Smooth muscle cell (in vitro differentiated cells): Measurements from ENCODE around the gene FAM169A. TPM values are rescaled to one million over a fixed set of nuclear protein-coding genes. Genes with fewer than 3 reads are reported as not detected.

Experiments used
- DNase-seq: peaks from one replicate; lab custom pipeline; 2025; ENCODE audit not compliant: unreplicated experiment; lab: John Stamatoyannopoulos, UW
- H2AFZ ChIP-seq: fragments of 200-600 bp; sonication (generic); 2 replicates; pipeline ENCODE4 v1.6.0; 2016; ENCODE audit warnings: antibody characterized with exemption, low read depth, mild to moderate bottlenecking
- H3F3A ChIP-seq: fragments of 200-600 bp; sonication (generic); 2 replicates; pipeline ENCODE4 v1.6.0; 2017; ENCODE audit warnings: antibody characterized with exemption, low read depth
- H3K27ac ChIP-seq: fragments of 200-600 bp; sonication (generic); 2 replicates; pipeline ENCODE4 v1.5.1; 2016; ENCODE audit warnings: low read depth, mild to moderate bottlenecking
- H3K27me3 ChIP-seq: fragments of 200-600 bp; sonication (generic); 2 replicates; pipeline ENCODE4 v1.6.1; 2016; ENCODE audit warnings: low read depth, mild to moderate bottlenecking
- H3K36me3 ChIP-seq: fragments of 200-600 bp; sonication (generic); 2 replicates; pipeline ENCODE4 v1.5.1; 2016; ENCODE audit warnings: low read depth
- H3K4me1 ChIP-seq: fragments of 200-600 bp; sonication (generic); 2 replicates; pipeline ENCODE4 v1.5.1; 2016; ENCODE audit warnings: low read depth
- H3K4me2 ChIP-seq: fragments of 200-600 bp; sonication (generic); 2 replicates; pipeline ENCODE4 v1.6.0; 2016; ENCODE audit warnings: mild to moderate bottlenecking
- H3K4me3 ChIP-seq: fragments of 200-600 bp; sonication (generic); 2 replicates; pipeline ENCODE4 v1.5.1; 2016; ENCODE audit warnings: mild to moderate bottlenecking
- H3K79me2 ChIP-seq: fragments of 200-600 bp; sonication (generic); 2 replicates; pipeline ENCODE4 v1.6.0; 2016; ENCODE audit warnings: low read depth, mild to moderate bottlenecking
- H3K9ac ChIP-seq: fragments of 200-600 bp; sonication (generic); 2 replicates; pipeline ENCODE4 v1.6.0; 2016; ENCODE audit warnings: low read depth
- H3K9me3 ChIP-seq: fragments of 200-600 bp; sonication (generic); replicated peaks from 2 replicates; pipeline ENCODE4 v1.5.1; 2016; ENCODE audit warnings: low read depth
- H4K20me1 ChIP-seq: fragments of 200-600 bp; sonication (generic); 2 replicates; pipeline ENCODE4 v1.6.0; 2016; ENCODE audit warnings: low read depth
- WGBS: methylation state at CpG from one replicate; pipeline ENCODE4 v1.1.7; 2016; ENCODE audit warnings: low lambda C conversion rate; 5-methylcytosine and 5-hydroxymethylcytosine counted together
- polyA plus RNA-seq: library from polyadenylated mRNA; unstranded; fragments of >200 nt; fragmentation: Nextera tagmentation; extraction: Ambion mirVana; gene quantifications from 2 replicates; pipeline ENCODE4 v1.2.1, GENCODE V29; 2016
- total RNA-seq: library from RNA; depleted of rRNA; stranded (reverse); fragments of >200 nt; gene quantifications from 2 replicates; pipeline ENCODE4 v1.2.3, GENCODE V29; 2014
- TF ChIP-seq, protein P1 (sequence below): fragments of 200-600 bp; sonication (generic); IDR thresholded peaks from 2 replicates; pipeline ENCODE4 v1.5.1; 2017; ENCODE audit warnings: borderline replicate concordance, mild to moderate bottlenecking, antibody characterized with exemption; ENCODE audit not compliant: insufficient read depth, poor library complexity, severe bottlenecking

FAM169A gene
- total and polyA plus RNA-seq, 2 experiments from 2014 or later, result 0.70 to 4.0 TPM

DNA sequence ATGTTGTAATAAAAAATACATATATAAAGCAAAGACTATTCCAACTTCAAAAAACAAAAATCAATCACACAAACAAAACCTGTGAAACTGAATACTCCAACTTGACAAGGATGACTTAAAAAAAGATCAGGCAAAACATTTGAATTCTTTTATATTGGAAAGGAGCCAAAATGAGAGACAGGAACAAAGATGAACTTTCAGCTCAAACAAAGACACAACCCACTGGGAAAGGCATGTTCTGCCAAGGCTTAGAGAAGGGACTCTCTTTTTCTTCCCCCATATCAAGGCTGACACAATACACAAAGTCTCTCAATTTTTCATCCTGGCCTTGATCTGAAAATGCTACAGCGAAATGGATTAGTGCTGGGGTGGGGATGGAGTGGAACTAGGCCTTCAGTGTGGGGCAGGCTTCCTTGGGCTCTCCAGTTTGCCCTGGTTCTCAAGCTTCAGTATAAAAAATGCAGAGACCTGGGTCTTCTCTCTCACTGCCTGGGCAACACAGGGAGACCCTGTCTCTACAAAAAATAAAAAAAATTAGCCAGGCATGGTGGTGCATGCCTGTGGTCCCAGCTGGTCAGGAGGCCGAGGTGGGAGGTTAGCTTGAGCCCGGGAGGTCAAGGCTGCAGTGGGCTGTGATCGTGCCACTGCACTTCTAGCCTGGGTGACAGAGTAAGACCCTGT, 11.6 kb upstream of the FAM169A start:
- no peaks in the 10 kb centered on the region for H3K36me3 ChIP-seq
- H2AFZ ChIP-seq, result no peak overlapping the region
- H3K4me3 ChIP-seq, result no peak overlapping the region
- H3K4me2 ChIP-seq, result no peak overlapping the region
- DNase-seq, result no peak
- no peaks in the 10 kb centered on the region for H3K9me3 ChIP-seq
- H3K9ac ChIP-seq, result no peak overlapping the region
- H3K27ac ChIP-seq, result no peak overlapping the region
- TF ChIP-seq, protein P1, sequence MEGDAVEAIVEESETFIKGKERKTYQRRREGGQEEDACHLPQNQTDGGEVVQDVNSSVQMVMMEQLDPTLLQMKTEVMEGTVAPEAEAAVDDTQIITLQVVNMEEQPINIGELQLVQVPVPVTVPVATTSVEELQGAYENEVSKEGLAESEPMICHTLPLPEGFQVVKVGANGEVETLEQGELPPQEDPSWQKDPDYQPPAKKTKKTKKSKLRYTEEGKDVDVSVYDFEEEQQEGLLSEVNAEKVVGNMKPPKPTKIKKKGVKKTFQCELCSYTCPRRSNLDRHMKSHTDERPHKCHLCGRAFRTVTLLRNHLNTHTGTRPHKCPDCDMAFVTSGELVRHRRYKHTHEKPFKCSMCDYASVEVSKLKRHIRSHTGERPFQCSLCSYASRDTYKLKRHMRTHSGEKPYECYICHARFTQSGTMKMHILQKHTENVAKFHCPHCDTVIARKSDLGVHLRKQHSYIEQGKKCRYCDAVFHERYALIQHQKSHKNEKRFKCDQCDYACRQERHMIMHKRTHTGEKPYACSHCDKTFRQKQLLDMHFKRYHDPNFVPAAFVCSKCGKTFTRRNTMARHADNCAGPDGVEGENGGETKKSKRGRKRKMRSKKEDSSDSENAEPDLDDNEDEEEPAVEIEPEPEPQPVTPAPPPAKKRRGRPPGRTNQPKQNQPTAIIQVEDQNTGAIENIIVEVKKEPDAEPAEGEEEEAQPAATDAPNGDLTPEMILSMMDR, result no peak
- H3F3A ChIP-seq, result no peaks in the 10 kb centered on the region
- no peaks in the 10 kb centered on the region for H3K4me1 ChIP-seq
- H3K79me2 ChIP-seq, result no peaks in the 10 kb centered on the region
- H3K27me3 ChIP-seq, result no peaks in the 10 kb centered on the region
- no peaks in the 10 kb centered on the region for H4K20me1 ChIP-seq
- 95% methylated on average over 4 of the region's 4 CpGs for WGBS

DNA sequence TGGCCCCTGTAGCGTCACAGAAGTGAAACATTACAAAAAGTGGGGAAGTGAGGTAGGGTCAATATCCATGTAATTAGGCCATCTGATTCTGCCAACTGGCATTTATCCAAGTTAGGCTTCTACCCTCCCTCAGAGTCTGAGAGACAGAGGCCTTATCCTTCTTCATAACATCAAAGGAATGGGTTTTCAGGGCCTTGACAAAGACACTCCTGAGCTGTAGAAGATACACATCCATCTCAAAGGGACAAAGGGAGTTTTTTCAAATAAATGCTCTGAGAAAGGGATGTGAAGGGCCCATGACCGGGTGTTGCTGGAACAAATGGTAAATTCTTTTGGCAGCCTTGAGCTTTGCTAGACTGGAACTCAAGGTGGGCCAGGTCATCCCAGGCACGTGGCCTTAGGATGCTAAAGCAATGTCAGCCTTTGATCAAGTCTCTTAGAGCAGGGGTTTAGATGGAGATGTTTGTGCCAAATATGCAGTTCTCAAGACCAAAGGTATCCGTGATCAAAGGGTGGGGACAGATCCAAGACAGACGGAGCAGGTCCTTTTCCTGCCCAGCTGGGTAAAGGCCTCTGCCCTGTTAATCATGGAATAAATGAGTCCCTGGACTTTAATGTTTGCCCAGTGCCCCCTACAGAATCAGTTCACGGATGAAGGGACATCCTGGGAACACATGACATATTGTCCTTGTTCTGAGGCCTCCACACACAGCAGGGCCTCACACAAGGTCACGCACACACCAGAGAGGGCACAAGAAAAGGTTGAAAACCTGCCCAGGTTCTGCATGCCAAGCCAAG, 10.0 kb upstream of the FAM169A start:
- H3K36me3 ChIP-seq, result no peaks in the 10 kb centered on the region
- DNase-seq, result no peak
- TF ChIP-seq, protein P1, result no peak
- H3K4me3 ChIP-seq, result no peak overlapping the region
- H3K4me1 ChIP-seq, result no peaks in the 10 kb centered on the region
- WGBS, result 93% methylated on average over 7 of the region's 7 CpGs
- H3K4me2 ChIP-seq, result no peak overlapping the region
- no peaks in the 10 kb centered on the region for H3F3A ChIP-seq
- no peak overlapping the region for H2AFZ ChIP-seq
- no peak overlapping the region for H3K27ac ChIP-seq
- no peaks in the 10 kb centered on the region for H3K27me3 ChIP-seq
- H3K9me3 ChIP-seq, result no peaks in the 10 kb centered on the region
- H4K20me1 ChIP-seq, result no peaks in the 10 kb centered on the region
- no peak overlapping the region for H3K9ac ChIP-seq
- no peaks in the 10 kb centered on the region for H3K79me2 ChIP-seq

DNA sequence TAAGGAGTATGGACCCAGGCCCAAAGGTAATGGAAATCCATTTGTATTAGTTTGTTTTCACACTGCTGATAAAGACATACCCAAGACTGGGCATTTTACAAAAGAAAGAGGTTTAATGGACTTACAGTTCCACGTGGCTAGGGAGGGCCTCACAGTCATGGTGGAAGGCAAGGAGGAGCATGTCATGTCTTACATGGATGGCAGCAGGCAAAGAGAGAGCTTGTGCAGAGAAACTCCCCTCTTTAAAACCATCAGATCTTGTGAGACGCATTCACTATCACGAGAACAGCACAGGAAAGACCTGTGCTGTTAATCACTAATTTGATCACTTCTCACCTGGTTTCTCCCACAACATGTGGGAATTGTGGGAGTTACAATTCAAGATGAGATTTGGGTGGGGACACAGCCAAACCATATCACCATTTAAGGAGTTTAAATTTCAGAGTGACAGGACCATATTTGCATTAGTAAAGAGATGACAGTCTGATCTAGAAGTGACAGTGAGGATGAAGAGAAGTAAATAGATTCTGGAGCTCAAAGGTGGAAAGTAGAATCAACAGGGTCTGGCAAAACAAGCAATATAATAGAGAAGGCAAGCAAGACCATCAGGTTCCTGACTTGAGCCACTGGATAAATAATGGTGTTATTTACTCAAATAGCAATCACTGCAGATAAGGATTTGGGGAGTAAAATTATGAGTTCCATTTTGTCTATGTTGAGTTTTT, 7.5 kb upstream of the FAM169A start:
- Histone ChIP-seq H3K9ac (no peak overlapping the region), H3K4me2 (no peak overlapping the region), H3K27ac (no peak overlapping the region), H2AFZ (no peak overlapping the region), H3K79me2 (no peaks in the 10 kb centered on the region), H3K27me3 (no peaks in the 10 kb centered on the region), H4K20me1 (no peaks in the 10 kb centered on the region), H3K9me3 (no peaks in the 10 kb centered on the region), H3K36me3 (no peaks in the 10 kb centered on the region), H3K4me1 (no peaks in the 10 kb centered on the region), H3F3A (no peaks in the 10 kb centered on the region), H3K4me3 (no peak overlapping the region)
- DNase-seq, result no peak
- WGBS, result 88% methylated on average over 3 of the region's 3 CpGs
- TF ChIP-seq, protein P1, result no peak
